ENCODE data around the gene FNDC10.

The FNDC10 gene

DNA sequence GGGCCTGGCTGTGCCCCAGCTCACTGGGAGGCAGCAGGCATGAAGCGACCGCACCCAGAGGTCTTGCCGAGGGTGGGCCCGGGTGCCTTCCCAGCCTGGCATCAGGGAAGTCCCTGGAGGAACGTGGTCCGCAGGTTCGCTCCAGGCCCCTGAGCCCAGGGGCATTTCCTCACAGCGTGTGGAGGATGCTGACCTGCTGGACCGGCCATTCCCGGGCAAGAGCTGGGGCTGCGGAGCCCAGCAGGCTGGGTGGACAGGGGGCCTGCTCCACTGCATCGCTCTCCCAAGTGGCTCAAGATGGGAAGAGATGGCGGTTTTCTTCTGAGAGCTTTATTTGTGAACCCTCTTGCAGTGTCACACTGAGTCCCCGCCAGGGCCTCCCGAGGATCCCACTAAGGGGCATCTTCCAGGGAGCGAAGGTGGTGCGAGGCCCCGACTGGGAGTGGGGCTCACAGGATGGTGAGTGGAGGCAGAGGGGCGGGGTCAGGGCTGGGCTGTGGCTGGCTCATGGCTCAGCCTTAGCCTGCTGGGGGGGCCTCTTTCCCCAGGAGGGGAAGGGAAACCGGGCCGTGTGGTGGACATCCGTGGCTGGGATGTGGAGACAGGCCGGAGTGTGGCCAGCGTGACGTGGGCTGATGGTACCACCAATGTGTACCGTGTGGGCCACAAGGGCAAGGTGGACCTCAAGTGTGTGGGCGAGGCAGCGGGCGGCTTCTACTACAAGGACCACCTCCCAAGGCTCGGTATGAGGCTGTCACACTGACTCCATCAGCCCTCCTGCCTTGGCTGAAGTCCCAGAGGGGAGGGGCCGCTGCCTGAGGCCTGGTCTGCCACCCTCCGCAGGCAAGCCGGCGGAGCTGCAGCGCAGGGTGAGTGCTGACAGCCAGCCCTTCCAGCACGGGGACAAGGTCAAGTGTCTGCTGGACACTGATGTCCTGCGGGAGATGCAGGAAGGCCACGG, 24.8 kb upstream of the FNDC10 start:
- TF ChIP-seq, protein P1, sequence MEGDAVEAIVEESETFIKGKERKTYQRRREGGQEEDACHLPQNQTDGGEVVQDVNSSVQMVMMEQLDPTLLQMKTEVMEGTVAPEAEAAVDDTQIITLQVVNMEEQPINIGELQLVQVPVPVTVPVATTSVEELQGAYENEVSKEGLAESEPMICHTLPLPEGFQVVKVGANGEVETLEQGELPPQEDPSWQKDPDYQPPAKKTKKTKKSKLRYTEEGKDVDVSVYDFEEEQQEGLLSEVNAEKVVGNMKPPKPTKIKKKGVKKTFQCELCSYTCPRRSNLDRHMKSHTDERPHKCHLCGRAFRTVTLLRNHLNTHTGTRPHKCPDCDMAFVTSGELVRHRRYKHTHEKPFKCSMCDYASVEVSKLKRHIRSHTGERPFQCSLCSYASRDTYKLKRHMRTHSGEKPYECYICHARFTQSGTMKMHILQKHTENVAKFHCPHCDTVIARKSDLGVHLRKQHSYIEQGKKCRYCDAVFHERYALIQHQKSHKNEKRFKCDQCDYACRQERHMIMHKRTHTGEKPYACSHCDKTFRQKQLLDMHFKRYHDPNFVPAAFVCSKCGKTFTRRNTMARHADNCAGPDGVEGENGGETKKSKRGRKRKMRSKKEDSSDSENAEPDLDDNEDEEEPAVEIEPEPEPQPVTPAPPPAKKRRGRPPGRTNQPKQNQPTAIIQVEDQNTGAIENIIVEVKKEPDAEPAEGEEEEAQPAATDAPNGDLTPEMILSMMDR (IDR thresholded peaks at IDR 0.05; ENCODE audit: extremely low read depth, insufficient read depth, missing control alignments) = no peak
- no peak for DNase-seq (ENCODE audit: low spot score)
- in situ Hi-C loops (cut with MboI; ENCODE audit: low pct_unique_long_range_greater_than_20kb, low sequenced_read_pairs, unreplicated experiment) = no loop called here

- TF ChIP-seq, protein P1 (IDR thresholded peaks at IDR 0.05; ENCODE audit: extremely low read depth, insufficient read depth, missing control alignments) = no peak
- in situ Hi-C loops (cut with MboI; ENCODE audit: low pct_unique_long_range_greater_than_20kb, low sequenced_read_pairs, unreplicated experiment) = no loop called here
- DNase-seq (ENCODE audit: low spot score) = no peak
Measured at GRCh38 chr1:1623631-1624442, 23.9 kb upstream of the FNDC10 start.

DNA sequence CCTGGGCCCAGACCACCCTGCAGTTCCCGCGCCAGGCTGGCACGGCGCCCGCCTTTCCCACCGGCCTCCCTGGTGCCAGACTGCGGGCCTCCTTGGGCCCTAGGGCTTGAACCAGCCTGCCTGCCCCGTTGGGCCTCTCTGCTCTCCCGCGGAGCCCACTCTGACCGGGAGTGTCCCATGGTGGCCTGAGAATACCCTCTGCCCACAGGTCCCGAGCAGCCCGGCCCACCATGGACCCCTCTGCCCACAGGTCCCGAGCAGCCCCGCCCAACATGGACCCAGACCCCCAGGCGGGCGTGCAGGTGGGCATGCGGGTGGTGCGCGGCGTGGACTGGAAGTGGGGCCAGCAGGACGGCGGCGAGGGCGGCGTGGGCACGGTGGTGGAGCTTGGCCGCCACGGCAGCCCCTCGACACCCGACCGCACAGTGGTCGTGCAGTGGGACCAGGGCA, 23.3 kb upstream of the FNDC10 start:
- DNase-seq (ENCODE audit: low spot score) = no peak
- in situ Hi-C loops (cut with MboI; ENCODE audit: low pct_unique_long_range_greater_than_20kb, low sequenced_read_pairs, unreplicated experiment) = no loop called here
- TF ChIP-seq, protein P1 (IDR thresholded peaks at IDR 0.05; ENCODE audit: extremely low read depth, insufficient read depth, missing control alignments) = no peak

DNA sequence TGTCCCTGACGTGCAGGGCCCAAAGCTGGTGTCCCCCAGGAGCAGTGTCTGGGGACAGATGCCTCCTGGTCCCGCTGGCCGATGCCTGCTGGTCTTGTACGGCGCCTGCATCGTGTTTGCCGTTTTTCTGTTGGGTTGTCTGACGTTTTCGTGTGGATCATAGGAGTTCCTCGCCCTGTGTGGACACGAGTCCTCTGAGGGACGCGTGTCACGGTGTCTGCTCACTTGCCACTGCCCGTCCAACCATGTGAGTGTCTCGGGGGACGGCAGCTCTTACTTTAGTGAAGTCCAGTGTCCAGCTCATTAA, 22.8 kb upstream of the FNDC10 start:
- DNase-seq (ENCODE audit: low spot score) = no peak
- in situ Hi-C loops (cut with MboI; ENCODE audit: low pct_unique_long_range_greater_than_20kb, low sequenced_read_pairs, unreplicated experiment) = no loop called here
- TF ChIP-seq, protein P1 (IDR thresholded peaks at IDR 0.05; ENCODE audit: extremely low read depth, insufficient read depth, missing control alignments) = no peak

DNA sequence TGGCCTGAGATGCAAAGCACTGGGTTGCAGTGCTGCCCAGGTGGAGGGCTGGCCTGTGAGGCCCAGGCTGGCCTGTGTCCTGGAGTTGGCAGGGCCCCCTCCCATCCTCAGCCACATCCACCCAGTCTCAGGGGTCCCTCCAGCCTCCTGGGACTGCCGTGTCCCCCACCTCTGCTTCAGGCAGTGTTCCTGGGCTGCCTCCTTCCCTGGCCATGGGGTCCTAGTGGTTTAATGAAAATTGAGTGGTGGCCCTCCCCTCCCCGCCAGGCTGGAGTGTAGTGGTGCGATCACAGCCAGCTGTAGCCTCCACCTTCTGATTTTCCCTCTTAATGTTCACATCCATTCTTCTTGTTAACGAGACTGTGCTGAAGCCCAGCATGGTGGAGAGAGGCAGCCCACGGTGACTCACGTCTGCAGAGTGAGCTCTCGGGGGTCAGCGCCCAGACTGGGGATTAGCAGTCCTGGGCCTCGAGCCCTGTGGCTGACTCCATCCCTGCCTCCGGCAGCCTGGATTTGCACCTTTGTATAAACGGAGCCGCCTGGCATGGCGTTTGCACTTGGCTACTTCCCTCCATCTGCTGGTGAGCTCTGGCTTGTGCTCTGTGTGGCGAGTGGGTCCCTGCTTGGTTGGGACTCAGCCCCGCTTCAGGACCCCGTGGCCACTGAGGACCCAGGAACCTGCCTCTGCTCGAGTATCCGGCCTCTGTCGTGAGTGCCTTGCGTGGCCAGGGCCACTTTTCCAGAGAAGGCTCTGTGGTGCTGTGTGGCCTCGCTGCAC, 22.3 kb upstream of the FNDC10 start:
- DNase-seq (ENCODE audit: low spot score) = no peak
- TF ChIP-seq, protein P1 (IDR thresholded peaks at IDR 0.05; ENCODE audit: extremely low read depth, insufficient read depth, missing control alignments) = no peak
- in situ Hi-C loops (cut with MboI; ENCODE audit: low pct_unique_long_range_greater_than_20kb, low sequenced_read_pairs, unreplicated experiment) = no loop called here

Measured in GM13977 (cell line).